ENCODE data around the gene ICAM4.

DNA sequence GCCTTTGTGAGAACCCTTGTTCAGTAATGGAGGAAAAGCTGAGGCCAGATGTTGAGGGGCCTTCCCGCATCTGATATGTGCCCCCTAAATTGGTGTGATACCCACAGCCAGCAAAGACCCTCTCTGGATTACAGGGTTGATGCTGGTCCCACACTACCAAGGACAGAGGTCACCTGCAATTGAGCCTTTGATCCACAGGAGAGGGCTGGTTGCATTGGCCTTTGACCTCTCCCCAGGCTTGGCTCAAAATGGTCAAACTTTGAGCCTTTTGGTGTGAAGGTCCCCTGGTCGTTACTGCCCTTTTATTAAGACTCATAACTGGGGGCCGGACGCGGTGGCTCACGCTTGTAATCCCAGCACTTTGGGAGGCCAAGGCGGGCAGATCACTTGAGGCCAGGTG is 43.1 kb upstream of the ICAM4 start:
- TF ChIP-seq POLR2A (IDR thresholded peaks at IDR 0.05; ENCODE audit: extremely low read depth, insufficient read length) (no peak), CTCF (IDR thresholded peaks at IDR 0.05; ENCODE audit: low read depth, low read length) (no peak), MAX (IDR thresholded peaks at IDR 0.05; ENCODE audit: low read depth, low read length) (no peak)

Measured in NB4 (cell line).